Measurements from ENCODE around the gene MAPK9.

The MAPK9 gene

DNA sequence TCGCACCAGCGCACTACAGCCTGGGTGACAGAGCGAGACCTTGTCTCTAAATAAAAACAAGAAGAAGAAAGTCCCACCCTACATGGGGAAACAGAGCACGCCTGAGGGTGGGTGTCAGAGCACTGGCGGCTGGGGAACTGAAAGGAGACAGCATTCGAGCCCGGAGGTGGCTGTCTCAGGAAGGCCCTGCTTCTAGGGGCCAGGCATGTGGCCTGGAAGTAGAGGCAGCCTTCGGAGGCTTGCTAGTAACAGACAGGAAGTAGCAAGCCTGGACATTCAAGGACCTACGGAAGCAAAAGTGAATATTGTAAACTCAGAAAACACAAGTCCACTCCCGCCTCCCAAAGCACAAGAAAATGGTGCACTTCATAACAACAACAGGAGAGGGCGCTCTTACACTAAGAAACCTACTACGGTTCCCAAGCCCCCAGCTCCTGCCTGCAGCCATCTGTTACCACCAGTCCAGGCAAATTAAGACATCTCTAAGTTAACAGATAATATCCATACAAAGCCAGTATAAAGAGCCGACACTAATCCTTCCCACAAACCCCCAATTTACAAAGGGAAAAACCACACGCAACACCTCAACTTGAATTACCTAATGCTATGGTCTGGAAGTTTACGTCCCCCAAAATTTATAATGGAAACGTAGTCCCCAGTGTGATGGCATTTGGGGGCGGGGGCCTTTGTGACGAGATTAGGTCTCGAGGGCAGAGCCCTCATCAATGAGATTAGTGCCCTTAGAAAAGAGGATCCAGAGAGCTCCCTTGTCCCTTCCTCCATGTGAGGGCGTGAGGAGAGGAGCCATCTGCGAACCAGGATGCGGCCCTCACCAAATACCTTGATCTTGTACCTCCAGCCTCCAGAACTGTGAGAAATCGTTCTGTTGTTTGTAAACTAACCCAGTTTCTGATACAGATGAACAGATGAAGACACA lies 90.6 kb downstream of the MAPK9 start:
- no peak for DNase-seq

DNA sequence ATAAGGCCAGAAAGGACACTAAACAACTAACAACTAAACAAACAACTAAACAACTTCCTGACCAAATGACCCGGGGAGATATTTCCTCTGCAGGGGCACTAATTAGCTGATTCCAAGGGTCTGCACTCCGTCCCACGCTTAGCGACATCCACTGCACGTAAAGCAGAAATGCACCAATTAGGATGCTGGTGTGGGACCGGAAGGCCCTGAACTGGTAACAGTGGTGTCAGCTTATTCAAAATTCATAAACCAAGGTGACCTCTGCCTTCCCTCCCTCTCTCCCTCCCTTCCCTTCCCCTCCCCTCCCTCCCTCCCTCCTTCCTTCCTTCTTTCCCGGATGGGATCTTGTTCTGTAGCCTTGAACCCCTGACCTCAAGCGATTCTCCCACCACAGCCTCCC lies 92.5 kb downstream of the MAPK9 start:
- DNase-seq, result no peak

DNA sequence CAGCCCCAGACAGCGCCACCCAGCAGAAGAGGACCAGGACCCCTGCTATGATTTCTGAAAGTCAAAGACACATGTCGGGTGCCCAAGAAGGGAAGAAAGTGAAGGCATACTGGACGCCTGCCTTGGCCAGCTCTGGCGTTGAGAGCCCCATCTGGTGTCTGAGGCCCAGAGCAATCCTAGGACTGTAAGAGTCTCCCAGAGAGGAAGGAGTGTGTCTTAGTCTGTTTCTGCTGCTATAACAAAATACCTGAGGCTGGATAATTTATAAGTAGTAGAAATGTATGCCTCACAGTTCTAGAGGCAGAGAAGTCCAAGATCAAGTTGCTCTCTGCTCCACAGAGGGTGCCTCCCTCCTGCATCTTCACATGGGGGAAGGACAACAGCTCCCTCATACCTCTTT lies 93.7 kb downstream of the MAPK9 start:
- DNase-seq, result no peak

DNA sequence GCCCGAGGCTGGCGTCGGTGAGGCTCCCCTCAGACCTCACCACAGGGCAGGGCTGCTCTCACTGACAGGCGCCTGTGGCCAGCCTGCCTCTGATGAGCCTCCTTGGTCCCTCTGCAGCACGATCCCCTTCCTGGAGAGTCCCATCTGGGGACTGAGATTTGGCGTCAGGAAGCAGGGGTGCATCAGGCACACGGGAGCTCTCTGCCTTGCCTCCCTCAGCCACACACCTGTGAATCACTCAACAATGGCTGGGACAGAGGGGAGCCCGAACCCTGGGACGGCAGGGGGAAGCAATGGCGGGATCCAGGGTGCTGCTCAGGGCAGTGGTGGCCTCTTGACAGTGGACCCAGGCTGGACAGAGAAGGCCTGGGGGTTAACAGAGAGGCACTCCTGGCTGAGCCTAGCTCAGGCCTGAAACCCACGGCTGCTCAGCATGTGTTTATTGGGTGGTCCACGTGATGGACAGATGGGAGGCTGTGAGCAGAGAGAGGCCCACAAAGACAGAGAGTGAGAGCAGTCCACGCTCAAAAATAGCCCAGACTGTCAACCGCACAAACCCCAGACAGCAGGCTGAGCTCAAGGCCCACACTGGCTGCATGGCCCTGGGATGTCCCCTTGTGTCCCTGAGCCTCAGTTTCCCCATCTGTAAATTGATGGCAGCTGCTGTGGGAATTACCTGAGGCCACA lies 94.7 kb downstream of the MAPK9 start:
- no peak for DNase-seq

DNA sequence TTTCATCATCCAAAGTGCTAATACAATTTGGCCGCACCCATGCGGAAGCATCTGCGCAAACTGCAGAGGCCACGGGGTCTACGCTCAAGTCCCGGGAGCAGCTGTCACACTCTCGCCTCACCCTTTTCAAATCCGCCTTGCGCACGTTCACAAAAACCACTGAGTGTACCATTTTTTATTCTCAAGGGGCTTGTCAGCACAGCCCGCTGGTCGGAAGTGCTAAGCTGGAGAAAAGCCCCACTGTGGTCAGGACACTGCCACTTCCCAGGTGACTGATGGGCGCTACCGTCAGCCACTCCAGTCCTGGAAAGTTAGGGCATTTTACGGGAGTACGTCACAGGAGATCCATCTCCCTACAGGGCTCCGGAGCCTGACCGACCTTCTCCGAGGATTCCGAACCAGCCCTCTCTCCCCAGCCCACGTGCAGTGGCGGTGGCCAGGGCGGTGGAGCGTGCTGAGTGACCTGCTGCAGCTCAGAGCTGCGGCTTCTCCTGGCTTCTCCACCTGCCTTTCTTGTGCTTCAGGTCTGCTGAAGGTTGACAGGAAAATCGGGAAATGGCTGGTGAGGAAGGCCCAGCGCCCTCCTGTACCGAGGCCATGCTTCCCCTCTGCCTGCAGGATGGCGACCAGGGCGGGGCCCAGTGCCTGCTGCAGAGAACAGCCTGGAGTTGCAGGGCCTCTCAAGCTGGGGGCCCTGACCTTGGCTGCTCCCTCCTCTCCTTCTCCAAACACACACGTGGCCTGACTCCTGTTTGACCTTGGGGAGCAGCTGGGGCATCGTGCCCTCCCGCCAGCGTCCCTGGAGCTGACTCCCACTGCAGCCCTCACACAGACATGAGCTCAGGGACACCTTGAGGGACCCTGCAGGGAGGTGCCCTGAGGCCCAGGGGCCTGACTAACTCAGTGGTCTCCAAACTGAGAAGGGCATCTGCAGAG lies 97.2 kb downstream of the MAPK9 start:
- no peak for DNase-seq

DNA sequence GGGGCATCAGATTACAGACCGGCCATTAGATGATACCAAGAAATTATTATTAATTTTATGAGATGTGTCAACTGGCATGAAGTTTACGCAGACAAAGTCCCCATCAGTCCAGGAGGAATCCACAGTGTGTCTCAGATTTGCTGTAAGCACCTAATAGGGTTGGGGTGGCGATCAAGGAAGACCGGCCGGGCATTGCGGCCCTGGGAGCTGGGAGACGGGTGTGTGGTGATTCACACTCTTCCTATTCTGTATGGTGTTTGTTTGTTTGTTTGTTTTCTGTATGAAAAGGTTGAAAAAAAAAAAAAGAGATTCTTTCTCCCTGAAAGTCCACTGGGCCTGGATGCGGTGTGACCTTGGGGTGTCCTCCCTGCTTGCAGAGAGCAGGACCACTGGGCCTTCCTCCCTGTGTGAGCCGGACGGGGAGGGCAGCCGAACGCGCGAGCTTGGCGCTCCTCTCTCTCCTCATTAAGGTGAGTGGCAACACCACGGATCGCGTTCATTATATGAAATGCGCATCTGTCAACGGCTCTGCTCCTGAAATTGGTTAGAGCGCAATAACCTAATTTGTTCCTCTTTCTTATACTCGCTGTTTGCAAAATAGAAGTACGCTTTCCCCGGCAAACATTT lies 98.0 kb downstream of the MAPK9 start:
- no peak for DNase-seq

DNA sequence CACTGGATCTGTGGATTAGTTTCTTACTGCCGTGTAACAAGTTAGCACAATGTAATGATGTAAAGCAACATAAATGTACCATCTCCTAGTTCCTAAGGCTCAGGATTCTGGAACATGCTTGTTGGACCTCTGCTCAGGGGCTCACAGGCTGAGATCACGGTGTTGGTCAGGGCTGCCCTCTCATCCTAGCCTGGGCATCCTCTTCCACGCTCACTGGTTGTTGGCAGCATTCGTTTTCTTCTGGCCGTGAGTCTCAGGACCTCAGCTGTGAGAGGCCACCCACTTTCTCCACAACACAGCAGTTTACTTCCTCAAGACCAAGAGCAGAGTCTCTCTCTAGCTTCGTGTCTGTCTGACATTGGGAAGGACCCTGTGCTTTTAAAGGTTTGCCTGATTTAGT lies 100.2 kb downstream of the MAPK9 start:
- DNase-seq, result no peak

DNA sequence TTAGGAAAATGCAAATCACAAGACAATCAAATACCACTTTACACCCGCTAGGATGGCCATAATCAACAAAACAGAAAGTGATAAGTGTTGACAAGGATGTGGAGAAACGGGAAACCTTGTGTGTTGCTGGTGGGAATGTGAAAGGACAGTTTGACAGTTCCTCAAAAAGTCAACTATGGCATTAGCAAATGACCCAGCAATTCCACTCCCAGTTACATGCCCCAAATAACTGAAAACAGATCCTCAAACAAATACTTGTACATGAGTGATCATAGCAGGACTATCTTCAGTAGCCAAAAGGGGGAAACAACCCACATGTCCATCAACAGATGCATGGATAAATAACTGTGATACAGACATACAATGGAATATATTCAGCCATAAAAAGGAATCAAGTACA lies 104.1 kb downstream of the MAPK9 start:
- DNase-seq, result no peak

Data from stimulated activated CD4-positive, alpha-beta T cell treated with anti-CD3 and anti-CD28 coated beads, Interleukin-1b, Interleukin-23, amount 100 ng/mL, for 48 hours (primary cell).